OCI-LY1 (cell line): ENCODE measurements around the gene RHEB.

Experiments
- H2AFZ ChIP-seq: fragments of 200-600 bp; sonication (generic), shearing (Covaris generic); 2 replicates; pipeline ENCODE4 v1.6.0; 2014; ENCODE audit warnings: antibody characterized with exemption, mild to moderate bottlenecking, low read length
- H3F3A ChIP-seq: fragments of 200-600 bp; sonication (generic), shearing (Covaris generic); 2 replicates; pipeline ENCODE4 v1.6.0; 2014; ENCODE audit warnings: mild to moderate bottlenecking, antibody characterized with exemption, low read length, moderate library complexity; ENCODE audit not compliant: insufficient read depth
- H3K27ac ChIP-seq: fragments of 200-600 bp; sonication (generic); 2 replicates; pipeline ENCODE4 v1.5.1; 2014; ENCODE audit warnings: low read length, mixed run types, mild to moderate bottlenecking, low read depth; ENCODE audit not compliant: poor library complexity, severe bottlenecking
- H3K27me3 ChIP-seq: fragments of 200-600 bp; sonication (generic); 2 replicates; pipeline ENCODE4 v1.6.0; 2014; ENCODE audit warnings: antibody characterized with exemption, mild to moderate bottlenecking, low read length, moderate library complexity; ENCODE audit not compliant: insufficient read depth
- H3K36me3 ChIP-seq: fragments of 200-600 bp; sonication (generic); 2 replicates; pipeline ENCODE4 v1.6.1; 2014; ENCODE audit warnings: mild to moderate bottlenecking, antibody characterized with exemption, low read length, moderate library complexity, mixed read lengths; ENCODE audit not compliant: insufficient read depth
- H3K4me1 ChIP-seq: fragments of 200-600 bp; sonication (generic); 2 replicates; pipeline ENCODE4 v1.5.1; 2014; ENCODE audit warnings: mild to moderate bottlenecking, low read length, moderate library complexity; ENCODE audit not compliant: insufficient read depth, severe bottlenecking
- H3K4me2 ChIP-seq: fragments of 200-600 bp; sonication (generic), shearing (Covaris generic); 2 replicates; pipeline ENCODE4 v1.6.1; 2014; ENCODE audit warnings: low read length
- H3K4me3 ChIP-seq: fragments of 200-600 bp; sonication (generic); 2 replicates; pipeline ENCODE4 v1.5.1; 2014; ENCODE audit warnings: low read length, low read depth, mild to moderate bottlenecking, mixed read lengths; ENCODE audit not compliant: poor library complexity, severe bottlenecking
- H3K79me2 ChIP-seq: fragments of 200-600 bp; shearing (Covaris generic); 2 replicates; pipeline ENCODE4 v1.6.1; 2016; ENCODE audit warnings: mixed run types, low read length, mixed read lengths; ENCODE audit not compliant: insufficient read depth
- H3K9ac ChIP-seq: fragments of 200-600 bp; sonication (generic), shearing (Covaris generic); 2 replicates; pipeline ENCODE4 v1.6.1; 2014; ENCODE audit warnings: mild to moderate bottlenecking, low read length, mixed read lengths
- H3K9me2 ChIP-seq: fragments of 200-600 bp; sonication (generic), shearing (Covaris generic); 2 replicates; pipeline ENCODE4 v1.6.1; 2014; ENCODE audit warnings: low read depth, mild to moderate bottlenecking, low read length, mixed read lengths
- H3K9me3 ChIP-seq: fragments of 200-600 bp; shearing (Covaris generic); 2 replicates; pipeline ENCODE4 v1.6.1; 2014; ENCODE audit warnings: low read length, mixed read lengths
- H4K20me1 ChIP-seq: fragments of 200-600 bp; sonication (generic), shearing (Covaris generic); 2 replicates; pipeline ENCODE4 v1.6.0; 2016; ENCODE audit warnings: mild to moderate bottlenecking, low read length; ENCODE audit not compliant: insufficient read depth
- EZH2 ChIP-seq: fragments of 200-600 bp; sonication (generic), shearing (Covaris generic); IDR thresholded peaks from 2 replicates; pipeline ENCODE4 v1.8.0; 2017; ENCODE audit warnings: borderline replicate concordance, mixed run types, mild to moderate bottlenecking, antibody characterized with exemption, low read length, moderate library complexity, mixed read lengths
- TF ChIP-seq, protein P1 (sequence below): fragments of 200-600 bp; sonication (generic), shearing (Covaris generic); IDR thresholded peaks from 2 replicates; pipeline ENCODE4 v1.5.1; 2017; ENCODE audit warnings: mild to moderate bottlenecking, antibody characterized with exemption, low read length, moderate library complexity, mixed read lengths

Gene RHEB

DNA sequence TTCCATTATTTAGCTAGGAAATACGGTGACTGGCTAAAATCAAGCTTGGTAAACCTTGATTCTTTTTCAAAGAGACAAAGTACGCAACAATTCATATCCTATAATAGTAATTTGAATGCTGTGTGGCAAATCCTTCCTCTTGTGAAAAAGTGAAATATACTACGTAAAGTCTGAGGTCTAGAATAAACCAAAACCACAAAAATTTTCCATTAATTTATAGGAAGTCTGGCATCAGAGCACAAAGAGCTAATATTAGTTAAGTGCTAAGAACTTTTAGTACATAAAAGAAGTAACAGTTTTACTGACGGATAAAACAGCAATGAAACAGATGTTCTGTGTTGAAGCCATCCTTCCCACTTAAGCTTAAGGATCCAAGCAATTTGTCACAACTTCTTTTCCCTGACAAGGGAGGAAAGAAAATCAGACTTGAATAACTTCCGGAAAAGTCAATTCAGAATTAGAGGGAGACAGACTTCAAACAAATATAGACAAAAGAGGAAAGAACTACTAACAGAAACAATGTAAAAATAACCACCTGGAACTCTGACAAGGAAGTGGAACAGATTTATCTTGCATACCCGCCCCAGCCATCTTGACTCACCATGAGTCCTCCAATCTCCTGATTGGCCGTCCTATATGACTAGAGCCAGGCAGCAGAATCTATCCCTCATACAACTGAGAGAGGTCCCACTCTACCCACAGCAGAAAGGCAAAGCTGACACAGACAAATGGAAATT lies 34.6 kb downstream of the RHEB start:
- Histone ChIP-seq H3K9ac (no peak overlapping the region), H3K4me3 (no peak overlapping the region), H3K4me1 (peaks cover 9% of the 10 kb centered on the region), H3K4me2 (no peak overlapping the region), H3K9me3 (no peaks in the 10 kb centered on the region), H3K27ac (no peak overlapping the region), H3K27me3 (no peaks in the 10 kb centered on the region), H3F3A (no peaks in the 10 kb centered on the region), H2AFZ (no peak overlapping the region), H3K79me2 (peaks cover 10% of the 10 kb centered on the region; the same call in 1 of the 2 replicates), H3K9me2 (no peaks in the 10 kb centered on the region), H4K20me1 (no peaks in the 10 kb centered on the region), H3K36me3 (peaks cover 96% of the 10 kb centered on the region)
- no peak for TF ChIP-seq EZH2
- TF ChIP-seq, protein P1, sequence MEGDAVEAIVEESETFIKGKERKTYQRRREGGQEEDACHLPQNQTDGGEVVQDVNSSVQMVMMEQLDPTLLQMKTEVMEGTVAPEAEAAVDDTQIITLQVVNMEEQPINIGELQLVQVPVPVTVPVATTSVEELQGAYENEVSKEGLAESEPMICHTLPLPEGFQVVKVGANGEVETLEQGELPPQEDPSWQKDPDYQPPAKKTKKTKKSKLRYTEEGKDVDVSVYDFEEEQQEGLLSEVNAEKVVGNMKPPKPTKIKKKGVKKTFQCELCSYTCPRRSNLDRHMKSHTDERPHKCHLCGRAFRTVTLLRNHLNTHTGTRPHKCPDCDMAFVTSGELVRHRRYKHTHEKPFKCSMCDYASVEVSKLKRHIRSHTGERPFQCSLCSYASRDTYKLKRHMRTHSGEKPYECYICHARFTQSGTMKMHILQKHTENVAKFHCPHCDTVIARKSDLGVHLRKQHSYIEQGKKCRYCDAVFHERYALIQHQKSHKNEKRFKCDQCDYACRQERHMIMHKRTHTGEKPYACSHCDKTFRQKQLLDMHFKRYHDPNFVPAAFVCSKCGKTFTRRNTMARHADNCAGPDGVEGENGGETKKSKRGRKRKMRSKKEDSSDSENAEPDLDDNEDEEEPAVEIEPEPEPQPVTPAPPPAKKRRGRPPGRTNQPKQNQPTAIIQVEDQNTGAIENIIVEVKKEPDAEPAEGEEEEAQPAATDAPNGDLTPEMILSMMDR: no peak

DNA sequence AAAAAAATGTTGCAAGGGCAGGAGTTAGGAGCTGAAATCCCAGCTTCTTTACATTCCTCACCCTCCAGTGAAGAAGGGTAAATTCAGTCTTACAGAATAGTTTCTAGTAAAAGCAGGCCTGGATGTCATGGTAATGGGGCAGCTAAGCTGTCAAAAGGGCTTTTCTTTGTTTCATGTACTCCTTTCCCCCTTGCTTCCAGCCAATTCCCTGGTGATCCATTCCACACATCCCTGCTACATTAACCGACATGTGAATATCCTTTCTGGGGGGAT lies 36.0 kb downstream of the RHEB start:
- H3K27me3 ChIP-seq: no peaks in the 10 kb centered on the region
- H3K79me2 ChIP-seq: peaks cover 16% of the 10 kb centered on the region; the same call in 1 of the 2 replicates
- no peaks in the 10 kb centered on the region for H3K9me2 ChIP-seq
- H3K36me3 ChIP-seq: peaks cover 95% of the 10 kb centered on the region
- H3K4me3 ChIP-seq: no peak overlapping the region
- H3K4me2 ChIP-seq: no peak overlapping the region
- H3K9me3 ChIP-seq: no peaks in the 10 kb centered on the region
- TF ChIP-seq EZH2: no peak
- TF ChIP-seq, protein P1: no peak
- no peak overlapping the region for H3K27ac ChIP-seq
- H3F3A ChIP-seq: no peaks in the 10 kb centered on the region
- H4K20me1 ChIP-seq: no peaks in the 10 kb centered on the region
- no peak overlapping the region for H3K9ac ChIP-seq
- peaks cover 9% of the 10 kb centered on the region for H3K4me1 ChIP-seq
- no peak overlapping the region for H2AFZ ChIP-seq

DNA sequence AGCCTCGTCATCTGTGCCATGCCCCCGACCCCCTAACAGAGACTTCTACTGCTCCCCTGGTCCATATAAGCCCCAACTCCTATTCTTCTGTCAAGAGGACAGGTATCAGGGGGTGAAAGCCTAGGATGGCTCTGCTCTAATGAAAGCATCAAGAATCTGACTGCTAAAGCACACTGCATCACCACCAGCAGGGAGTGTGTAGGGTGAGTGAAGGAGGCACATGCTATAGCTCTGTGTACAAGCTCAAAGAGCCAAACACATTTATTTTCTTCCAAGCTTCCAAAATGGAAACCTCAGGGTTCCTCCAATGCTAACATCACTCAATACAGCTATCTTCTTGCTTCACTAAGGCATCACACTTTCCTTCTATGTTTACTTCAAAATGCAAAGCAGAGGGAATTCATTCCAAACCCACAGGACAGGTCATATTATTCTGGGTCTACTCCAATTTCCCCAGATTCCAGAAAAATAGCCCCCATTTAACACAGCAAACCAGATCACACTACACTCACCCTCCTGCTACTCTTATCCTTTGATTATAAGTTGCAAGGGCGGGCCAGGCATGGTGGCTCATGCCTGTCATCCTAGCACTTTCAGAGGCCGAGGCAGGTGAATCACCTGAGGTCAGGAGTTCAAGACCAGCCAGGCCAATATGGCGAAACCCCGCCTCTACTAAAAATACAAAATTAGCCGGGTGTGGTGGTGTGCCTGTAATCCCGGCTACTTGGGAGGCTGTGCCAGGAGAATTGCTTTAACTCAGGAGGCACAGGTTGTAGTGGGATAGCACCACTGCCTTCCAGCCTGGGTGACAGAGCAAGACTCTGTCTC lies 36.6 kb downstream of the RHEB start:
- Histone ChIP-seq H3K4me2 (no peak overlapping the region), H3K9me2 (no peaks in the 10 kb centered on the region), H3K4me1 (peaks cover 9% of the 10 kb centered on the region), H2AFZ (no peak overlapping the region), H3K9ac (no peak overlapping the region), H3K9me3 (no peaks in the 10 kb centered on the region), H4K20me1 (no peaks in the 10 kb centered on the region), H3F3A (no peaks in the 10 kb centered on the region), H3K27me3 (no peaks in the 10 kb centered on the region), H3K36me3 (peaks cover 92% of the 10 kb centered on the region), H3K79me2 (peaks cover 16% of the 10 kb centered on the region; the same call in 1 of the 2 replicates), H3K27ac (no peak overlapping the region), H3K4me3 (no peak overlapping the region)
- TF ChIP-seq, protein P1: no peak
- TF ChIP-seq EZH2: no peak
